HG03175 (cell line): Measurements from ENCODE around the gene HCST.
"Not testable (repeated sequence)": the region's sequence is repeated elsewhere in the genome, so short reads cannot be mapped to it uniquely, and the experiment has no call there.

Source experiments
- ATAC-seq: cut with Tn5 transposase; IDR thresholded peaks from one replicate; pipeline ENCODE4 v1.9.1; 2021; ENCODE audit warnings: mild to moderate bottlenecking, moderate library complexity; ENCODE audit not compliant: unreplicated experiment

Gene HCST, protein sequence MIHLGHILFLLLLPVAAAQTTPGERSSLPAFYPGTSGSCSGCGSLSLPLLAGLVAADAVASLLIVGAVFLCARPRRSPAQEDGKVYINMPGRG

DNA sequence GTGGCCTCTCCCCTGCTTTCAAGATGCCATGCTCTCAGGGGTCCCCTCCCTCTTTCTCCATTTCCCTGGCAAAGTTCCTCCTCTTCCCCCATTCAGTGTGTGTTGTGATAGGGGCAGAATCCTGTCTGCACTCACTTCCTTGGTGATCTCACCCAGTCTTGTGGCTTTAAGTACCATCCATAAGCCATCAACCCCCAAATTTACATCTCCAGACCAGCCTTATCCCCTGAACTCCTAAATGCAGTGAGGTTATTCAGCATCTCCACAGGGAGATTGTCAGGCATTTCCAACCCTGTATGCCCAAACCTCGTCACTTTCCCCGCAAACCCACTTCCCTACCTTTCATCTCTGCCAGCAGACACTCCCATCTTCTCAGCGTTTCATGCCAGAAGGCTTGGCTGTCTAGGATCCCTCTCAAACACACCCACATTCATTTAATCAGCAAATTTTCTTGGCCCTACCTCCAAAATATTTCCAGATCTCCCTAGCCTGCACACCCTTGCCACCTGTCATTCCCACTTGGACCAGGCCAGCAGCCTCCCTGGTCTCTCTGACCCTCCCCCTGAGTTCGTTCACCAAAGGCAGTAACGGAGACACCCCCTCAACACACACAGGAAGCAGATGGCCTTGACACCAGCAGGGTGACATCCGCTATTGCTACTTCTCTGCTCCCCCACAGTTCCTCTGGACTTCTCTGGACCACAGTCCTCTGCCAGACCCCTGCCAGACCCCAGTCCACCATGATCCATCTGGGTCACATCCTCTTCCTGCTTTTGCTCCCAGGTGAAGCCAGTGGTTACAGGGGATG lies at the start of gene HCST:
Gene HCST, plus strand, starts transcription at position 676 of the 808 bp plus-strand sequence. Its CDS starts 65 bp downstream, at position 741.
- no peak for ATAC-seq

DNA sequence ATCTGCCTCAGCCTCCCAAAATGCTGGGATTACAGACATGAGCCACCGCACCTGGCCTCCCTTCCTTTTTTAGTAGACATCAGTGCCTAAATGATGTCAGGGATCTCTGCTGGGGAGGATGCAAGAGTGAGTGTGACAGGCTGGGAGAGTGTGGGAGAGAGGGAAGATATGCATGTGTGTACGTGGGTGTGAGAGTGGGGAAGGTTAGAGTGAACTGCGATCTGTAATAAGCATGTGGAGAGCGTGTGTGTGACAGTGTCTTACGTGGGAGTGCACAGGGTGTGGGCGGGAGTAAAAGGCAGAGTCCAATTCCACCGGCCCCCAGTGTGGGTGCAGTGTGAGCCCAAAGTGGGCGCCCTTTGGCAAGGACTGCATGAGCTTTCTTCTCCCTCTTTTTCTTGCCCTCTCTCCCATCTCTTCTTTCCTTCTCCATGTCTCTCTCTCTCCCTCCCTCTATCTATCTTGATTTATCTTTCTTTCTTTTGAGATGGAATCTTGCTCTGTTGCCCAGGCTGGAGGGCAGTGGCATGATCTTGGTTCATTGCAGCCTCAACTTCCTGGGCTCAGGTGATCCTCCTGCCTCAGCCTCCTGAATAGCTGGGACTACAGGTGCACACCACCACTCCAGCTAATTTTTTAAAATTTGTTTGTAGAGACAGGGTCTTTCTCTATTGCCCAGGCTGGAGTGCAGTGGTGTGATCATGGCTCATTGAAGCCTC lies 49.1 kb upstream of the HCST start:
- ATAC-seq: no peak

DNA sequence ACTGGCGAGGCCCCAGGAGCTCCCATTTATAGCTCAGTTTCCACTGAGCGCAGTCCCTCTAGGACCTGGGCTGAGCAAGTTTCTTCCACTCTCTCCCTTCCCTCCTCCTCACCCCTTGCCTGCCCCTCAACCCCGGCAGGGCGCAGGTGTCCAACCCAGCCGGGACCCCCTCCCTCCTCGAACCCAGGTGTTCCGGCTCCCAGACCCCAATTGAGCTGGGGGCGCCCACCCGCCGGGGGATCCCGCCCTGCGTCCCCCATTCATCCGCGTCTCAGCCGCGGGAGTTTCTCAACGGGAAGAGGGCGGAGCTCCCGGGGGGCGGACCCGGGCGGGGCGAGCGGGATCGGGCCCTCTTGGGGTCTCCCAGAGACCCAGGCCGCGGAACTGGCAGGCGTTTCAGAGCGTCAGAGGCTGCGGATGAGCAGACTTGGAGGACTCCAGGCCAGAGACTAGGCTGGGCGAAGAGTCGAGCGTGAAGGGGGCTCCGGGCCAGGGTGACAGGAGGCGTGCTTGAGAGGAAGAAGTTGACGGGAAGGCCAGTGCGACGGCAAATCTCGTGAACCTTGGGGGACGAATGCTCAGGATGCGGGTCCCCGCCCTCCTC lies 45.7 kb upstream of the HCST start, which contains the start of gene KIRREL2:
Gene KIRREL2, plus strand, starts transcription at position 366 of the 604 bp plus-strand sequence. Its CDS starts 209 bp downstream, at position 575.
- ATAC-seq: no peak

DNA sequence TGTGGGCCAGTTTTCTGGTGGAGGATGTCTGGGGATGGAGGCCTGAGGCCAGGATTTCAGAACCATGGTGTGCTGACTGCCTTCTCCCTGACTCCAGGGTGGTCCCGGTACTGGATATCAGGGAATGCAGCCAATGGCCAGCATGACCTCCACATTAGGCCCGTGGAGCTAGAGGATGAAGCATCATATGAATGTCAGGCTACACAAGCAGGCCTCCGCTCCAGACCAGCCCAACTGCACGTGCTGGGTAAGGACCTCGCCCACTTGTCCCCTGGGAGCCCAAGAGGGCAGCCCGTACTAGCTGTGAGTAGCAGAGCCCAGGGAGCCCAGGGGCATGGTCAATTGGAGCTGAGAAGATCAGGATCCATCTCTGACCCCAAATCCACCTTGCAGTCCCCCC lies 44.0 kb upstream of the HCST start:
- ATAC-seq: no peak

DNA sequence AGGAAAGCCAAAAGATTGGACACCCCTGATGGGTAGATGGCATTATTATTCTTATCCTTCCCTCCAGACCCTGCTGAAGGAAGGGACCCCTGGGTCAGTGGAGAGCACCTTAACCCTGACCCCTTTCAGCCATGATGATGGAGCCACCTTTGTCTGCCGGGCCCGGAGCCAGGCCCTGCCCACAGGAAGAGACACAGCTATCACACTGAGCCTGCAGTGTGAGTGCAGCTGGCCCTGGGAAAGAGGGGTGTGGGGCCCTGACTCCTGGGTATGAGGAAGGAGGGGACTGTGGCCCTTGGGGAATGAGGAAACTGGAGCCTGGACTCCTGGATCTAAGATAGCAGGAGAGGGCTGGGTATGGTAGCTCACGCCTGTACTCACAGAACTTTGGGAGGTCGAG lies 42.9 kb upstream of the HCST start:
- ATAC-seq: no peak

DNA sequence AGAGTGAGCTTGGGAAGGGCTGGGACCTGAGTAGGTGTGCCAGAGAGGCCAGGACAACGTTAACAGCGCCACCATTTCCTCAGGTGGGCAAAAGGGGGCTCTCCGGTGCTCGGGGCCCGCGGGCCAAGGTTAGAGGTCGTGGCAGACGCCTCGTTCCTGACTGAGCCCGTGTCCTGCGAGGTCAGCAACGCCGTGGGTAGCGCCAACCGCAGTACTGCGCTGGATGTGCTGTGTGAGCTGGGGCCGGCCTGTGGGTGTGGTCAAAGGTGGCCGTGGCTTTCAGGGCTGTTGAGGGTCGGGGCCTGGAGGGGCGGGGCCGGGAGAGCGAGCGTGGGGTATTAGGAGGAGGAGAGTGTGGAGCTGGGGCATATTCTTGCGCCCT lies 41.9 kb upstream of the HCST start:
- ATAC-seq: no peak

DNA sequence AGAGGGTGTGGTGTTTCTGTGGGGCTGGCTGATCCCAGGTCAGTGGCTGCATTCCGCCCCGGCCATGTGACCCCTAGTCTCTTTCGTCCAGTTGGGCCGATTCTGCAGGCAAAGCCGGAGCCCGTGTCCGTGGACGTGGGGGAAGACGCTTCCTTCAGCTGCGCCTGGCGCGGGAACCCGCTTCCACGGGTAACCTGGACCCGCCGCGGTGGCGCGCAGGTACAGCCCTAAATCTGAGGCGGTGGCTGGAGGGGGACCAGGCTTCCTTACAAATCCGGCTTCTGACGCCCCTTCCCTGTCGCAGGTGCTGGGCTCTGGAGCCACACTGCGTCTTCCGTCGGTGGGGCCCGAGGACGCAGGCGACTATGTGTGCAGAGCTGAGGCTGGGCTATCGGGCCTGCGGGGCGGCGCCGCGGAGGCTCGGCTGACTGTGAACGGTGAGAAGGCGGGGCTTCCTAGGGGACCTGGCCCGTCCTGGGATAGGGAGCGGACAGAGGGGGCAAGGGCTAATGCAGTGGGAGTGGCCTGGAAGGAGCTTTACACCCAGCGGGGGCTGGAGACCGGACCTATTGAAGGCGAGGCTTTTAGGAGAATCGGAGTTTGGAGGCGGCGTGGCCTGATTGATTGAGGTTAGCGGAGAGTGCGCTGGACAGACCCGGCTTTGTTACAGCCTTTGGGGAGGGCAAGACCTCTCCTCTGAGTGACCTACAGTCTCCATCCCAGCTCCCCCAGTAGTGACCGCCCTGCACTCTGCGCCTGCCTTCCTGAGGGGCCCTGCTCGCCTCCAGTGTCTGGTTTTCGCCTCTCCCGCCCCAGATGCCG lies 41.3 kb upstream of the HCST start:
- ATAC-seq: no peak

DNA sequence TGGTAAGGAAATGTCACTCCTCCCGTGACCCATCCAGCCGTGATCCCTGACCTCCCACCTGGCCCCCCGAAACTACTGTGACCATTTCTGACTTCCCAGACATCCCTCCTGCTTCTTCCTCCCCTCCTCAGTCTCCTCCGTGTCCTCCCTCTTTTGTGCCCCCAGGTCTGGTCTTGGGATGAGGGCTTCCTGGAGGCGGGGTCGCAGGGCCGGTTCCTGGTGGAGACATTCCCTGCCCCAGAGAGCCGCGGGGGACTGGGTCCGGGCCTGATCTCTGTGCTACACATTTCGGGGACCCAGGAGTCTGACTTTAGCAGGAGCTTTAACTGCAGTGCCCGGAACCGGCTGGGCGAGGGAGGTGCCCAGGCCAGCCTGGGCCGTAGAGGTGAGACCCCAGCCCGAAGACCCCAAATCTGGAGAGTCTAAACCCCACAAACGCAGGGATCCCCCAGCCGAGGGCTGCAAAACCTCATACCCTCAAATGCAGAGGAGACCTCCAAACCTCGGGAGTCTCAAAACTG lies 40.6 kb upstream of the HCST start:
- no peak for ATAC-seq

DNA sequence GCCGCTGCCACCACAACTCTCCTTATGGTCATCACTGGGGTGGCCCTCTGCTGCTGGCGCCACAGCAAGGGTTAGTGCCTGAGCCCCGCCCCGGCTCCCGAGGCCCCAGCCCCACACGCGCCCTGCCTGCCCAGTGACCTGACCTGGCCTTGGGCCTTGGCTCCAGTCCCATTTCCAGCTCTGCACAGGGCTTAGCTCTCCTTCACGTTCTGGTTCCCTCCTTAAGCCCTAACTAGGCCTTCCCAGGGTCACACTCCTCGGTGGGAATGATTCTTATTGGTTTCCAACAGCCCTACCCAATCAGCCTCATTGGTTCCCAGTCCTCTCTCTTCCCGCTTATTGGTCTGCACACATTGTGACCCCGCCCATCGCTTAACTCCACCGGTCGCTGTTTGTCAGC lies 39.8 kb upstream of the HCST start:
- ATAC-seq: no peak

DNA sequence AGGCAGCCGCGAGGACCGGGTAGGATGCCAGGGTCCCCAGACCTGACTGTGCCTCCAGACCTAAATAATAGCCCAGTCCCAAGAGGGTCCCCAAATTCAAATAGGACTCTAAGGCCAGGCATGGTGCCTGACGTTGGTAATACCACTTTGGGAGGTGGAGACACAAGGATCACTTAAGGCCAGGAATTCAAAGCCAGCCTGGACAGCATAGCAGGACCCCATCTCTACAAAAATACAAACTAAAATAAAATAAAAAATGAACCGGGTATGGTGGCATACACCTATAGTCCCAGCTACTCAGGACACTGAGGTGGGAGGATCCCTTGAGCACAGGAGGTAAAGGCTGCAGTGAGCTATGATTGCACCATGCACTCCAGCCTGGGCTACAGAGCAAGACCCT lies 39.3 kb upstream of the HCST start:
- ATAC-seq: no peak

DNA sequence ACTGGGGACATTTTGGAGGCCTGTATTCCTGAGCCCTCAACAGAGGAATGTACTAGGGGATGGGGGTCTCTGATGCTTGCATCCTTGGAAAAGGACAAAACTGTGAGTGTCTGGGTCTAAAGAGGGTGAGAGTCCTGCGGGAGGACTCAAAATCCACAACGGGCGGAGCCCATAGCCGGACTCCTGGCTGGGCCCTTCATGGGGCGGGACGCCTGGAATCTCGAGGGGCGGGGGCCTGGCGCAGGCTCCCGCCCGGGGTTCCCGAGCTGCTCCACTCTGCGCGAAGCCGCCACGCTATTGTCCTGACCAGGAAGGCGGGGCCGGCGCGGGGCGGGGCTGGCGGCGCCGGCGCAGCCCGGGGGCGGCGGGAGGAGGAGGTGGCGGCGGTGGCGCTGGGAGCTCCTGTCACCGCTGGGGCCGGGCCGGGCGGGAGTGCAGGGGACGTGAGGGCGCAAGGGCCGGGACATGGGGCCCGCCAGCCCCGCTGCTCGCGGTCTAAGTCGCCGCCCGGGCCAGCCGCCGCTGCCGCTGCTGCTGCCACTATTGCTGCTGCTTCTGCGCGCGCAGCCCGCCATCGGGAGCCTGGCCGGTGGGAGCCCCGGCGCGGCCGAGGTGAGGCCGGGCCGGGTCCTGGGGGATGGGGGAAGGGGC lies 34.0 kb upstream of the HCST start, which contains the start of gene APLP1:
Gene APLP1, plus strand, starts transcription at position 403 of the 651 bp plus-strand sequence. Its CDS starts 63 bp downstream, at position 466.
- ATAC-seq: no peak

DNA sequence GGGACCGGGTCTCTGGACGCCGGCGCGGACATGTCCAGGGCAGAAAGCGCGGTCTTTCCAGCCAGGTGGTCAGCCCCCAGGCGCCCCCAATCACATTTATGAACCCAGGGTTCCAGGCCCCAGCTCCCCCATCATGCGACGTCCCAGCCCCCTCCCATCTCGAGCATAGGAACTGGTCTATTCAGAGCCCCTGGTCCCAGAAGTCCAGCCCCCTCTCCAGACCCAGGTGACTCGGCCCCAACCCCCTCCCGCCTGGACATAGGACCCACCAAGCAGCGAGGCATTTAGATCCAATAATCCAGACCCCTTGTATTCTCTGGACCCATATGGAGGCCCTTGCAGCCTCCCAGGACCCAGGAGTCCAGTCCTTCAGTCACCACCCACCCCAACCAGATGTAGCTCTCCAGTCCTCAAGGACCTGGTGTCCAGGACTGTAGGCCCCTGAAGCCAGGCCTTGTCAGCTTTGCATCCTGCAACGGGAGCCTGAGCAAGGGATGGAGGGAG lies 33.5 kb upstream of the HCST start:
- ATAC-seq: no peak

DNA sequence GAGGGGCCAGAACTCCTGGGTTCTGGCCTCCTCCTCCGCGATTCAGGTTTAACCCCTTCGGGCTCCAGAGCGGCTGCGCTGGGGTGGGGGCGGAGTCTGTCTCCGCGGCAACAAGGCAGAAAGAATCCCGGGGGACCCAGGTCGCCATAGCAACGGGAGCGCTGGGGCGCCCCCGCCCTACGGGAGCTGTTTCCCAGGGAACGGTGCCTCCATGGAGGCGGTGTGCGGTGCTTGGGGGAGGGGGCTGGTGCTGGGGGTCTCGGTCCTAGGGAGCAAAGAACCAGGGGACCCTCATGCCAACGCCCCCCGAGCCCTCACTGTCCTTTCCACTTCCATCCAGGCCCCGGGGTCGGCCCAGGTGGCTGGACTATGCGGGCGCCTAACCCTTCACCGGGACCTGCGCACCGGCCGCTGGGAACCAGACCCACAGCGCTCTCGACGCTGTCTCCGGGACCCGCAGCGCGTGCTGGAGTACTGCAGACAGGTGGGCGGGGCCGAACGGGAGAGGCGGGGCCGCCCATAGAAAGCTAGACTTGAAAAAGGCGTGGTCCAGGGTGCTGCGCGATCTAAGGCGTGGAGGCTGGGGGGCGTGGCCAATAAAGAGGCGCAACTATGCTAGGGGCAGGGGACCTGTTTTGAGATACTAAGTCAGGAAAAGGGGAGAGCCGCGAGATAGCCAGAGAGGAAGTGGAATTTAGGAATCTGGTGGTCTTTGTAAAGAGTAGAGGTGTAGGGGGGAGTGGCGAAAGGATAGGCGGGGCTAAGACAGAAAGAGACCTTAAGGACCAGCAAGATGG lies 32.8 kb upstream of the HCST start:
- peak; percentile 61 for ATAC-seq

DNA sequence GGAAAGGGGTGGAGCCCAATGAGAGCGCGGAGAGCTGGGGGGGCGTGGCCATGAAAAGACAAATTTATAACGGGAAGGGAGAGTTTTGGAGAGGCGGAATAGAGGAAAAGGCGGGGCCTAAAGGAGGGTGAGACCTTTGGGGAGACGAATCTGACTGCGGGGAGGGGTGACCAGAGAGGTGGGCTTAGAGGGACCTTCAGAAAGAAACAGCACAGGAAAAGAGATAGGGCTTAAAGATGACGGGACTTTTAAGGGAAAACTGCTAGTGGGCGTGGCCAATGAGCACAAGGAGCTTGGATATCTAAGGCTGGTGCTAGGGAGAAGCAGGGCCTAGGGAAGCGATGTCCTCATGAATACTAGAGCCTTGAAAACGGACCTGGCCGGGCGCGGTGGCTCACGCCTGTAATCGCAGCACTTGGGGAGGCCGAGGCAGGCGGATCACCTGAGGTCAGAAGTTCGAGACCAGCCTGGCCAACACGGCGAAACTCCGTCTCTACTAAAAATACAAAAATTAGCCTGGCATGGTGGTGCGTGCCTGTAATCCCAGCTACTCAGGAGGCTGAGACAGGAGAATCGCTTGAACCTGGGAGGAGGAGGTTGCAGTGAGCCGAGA lies 32.1 kb upstream of the HCST start:
- not testable (repeated sequence) for ATAC-seq

DNA sequence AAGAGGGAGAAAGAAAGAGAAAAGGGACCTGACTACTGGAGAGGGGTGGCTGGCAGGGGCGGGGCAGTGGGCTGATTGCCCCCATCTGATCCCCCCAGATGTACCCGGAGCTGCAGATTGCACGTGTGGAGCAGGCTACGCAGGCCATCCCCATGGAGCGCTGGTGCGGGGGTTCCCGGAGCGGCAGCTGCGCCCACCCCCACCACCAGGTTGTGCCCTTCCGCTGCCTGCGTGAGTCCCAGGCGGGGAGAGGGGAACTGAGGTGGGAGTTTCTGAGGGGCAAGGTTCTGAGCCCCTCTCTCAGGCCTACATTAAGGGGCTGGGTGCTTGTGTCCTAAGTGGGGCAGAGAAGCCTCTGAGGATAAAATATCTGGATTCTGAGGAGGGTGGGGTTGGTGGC lies 31.5 kb upstream of the HCST start:
- ATAC-seq: no peak

DNA sequence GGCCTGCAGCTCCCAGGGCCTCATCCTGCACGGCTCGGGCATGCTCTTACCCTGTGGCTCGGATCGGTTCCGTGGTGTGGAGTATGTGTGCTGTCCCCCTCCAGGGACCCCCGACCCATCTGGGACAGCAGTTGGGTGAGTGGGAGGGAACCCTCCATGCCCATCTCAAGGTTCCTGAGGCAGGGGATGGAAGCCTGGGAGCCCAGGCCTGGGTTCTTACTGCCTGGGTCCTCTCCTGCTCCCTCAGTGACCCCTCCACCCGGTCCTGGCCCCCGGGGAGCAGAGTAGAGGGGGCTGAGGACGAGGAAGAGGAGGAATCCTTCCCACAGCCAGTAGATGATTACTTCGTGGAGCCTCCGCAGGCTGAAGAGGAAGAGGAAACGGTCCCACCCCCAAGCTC lies 30.7 kb upstream of the HCST start:
- no peak for ATAC-seq

DNA sequence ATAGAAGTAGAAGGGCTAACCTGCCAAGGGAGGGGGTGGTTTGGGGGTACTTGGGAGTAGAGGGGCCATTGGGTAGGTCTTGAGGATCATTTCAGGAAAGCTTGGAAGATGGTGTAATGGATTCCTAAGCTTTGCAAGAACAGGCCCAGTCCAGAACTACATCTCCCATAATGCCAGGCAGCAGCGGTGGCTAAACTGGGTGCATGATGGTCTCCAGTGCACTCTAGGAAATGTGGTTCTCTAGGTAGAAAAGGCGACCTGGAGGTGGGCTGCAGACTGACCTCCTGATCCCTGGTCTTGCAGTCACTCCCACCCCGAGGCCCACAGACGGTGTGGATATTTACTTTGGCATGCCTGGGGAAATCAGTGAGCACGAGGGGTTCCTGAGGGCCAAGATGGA lies 30.1 kb upstream of the HCST start:
- ATAC-seq: no peak

DNA sequence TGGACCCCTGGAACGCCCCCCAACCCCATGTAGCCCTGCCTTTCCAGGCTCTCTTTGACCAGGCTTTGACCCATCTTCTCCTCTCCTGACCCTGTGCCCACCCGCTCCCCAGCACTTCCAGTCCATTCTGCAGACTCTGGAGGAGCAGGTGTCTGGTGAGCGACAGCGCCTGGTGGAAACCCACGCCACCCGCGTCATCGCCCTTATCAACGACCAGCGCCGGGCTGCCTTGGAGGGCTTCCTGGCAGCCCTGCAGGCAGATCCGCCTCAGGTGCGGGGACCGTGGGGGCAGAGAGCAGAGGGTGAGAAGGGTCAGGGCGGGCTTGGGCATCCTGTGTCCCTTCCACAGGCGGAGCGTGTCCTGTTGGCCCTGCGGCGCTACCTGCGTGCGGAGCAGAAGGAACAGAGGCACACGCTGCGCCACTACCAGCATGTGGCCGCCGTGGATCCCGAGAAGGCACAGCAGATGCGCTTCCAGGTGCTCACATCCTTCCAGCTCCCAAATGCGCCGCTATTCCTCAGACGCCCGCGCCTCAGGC lies 27.9 kb upstream of the HCST start:
- ATAC-seq: no peak
